ENCODE results near the gene DDN.
A peak's percentile ranks its signal among the peaks of the same experiment; 100 is the strongest.

DNA sequence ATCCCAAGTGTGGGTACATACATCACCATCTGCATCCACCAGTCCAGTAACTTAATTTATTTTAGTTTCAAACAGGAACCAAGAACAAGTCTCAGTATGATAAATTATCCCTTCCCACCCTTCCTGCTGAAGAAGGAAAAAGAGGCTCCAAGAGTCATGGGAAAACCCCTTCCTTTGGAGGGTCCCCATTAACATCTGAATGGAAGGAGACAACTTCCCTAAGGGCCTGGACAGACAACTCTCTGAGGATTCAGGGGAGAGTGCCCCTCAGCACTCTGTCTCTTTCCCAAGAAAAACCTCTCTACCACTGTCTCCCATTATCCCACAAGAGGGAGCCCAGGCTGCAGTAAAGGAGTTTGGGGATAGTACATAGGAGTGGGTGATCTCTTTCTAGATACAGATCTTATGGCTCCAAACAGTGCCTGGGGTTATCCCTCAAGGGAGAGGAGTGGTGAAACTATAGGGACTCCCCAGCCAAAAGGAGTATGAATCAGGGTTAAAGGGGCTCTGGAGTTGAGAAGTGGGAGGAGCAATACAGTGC is 33.8 kb downstream of the DDN start:
- TF ChIP-seq, protein P1, sequence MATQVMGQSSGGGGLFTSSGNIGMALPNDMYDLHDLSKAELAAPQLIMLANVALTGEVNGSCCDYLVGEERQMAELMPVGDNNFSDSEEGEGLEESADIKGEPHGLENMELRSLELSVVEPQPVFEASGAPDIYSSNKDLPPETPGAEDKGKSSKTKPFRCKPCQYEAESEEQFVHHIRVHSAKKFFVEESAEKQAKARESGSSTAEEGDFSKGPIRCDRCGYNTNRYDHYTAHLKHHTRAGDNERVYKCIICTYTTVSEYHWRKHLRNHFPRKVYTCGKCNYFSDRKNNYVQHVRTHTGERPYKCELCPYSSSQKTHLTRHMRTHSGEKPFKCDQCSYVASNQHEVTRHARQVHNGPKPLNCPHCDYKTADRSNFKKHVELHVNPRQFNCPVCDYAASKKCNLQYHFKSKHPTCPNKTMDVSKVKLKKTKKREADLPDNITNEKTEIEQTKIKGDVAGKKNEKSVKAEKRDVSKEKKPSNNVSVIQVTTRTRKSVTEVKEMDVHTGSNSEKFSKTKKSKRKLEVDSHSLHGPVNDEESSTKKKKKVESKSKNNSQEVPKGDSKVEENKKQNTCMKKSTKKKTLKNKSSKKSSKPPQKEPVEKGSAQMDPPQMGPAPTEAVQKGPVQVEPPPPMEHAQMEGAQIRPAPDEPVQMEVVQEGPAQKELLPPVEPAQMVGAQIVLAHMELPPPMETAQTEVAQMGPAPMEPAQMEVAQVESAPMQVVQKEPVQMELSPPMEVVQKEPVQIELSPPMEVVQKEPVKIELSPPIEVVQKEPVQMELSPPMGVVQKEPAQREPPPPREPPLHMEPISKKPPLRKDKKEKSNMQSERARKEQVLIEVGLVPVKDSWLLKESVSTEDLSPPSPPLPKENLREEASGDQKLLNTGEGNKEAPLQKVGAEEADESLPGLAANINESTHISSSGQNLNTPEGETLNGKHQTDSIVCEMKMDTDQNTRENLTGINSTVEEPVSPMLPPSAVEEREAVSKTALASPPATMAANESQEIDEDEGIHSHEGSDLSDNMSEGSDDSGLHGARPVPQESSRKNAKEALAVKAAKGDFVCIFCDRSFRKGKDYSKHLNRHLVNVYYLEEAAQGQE (IDR thresholded peaks at IDR 0.05; ENCODE audit: insufficient read depth in 1 of 2, low read depth in 2 of 2, low read length in 1 of 2): no peak
- TF ChIP-seq POLR2AphosphoS5 (IDR thresholded peaks at IDR 0.05; ENCODE audit: low read depth, low read length): no peak
- TF ChIP-seq, protein P2, sequence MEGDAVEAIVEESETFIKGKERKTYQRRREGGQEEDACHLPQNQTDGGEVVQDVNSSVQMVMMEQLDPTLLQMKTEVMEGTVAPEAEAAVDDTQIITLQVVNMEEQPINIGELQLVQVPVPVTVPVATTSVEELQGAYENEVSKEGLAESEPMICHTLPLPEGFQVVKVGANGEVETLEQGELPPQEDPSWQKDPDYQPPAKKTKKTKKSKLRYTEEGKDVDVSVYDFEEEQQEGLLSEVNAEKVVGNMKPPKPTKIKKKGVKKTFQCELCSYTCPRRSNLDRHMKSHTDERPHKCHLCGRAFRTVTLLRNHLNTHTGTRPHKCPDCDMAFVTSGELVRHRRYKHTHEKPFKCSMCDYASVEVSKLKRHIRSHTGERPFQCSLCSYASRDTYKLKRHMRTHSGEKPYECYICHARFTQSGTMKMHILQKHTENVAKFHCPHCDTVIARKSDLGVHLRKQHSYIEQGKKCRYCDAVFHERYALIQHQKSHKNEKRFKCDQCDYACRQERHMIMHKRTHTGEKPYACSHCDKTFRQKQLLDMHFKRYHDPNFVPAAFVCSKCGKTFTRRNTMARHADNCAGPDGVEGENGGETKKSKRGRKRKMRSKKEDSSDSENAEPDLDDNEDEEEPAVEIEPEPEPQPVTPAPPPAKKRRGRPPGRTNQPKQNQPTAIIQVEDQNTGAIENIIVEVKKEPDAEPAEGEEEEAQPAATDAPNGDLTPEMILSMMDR (IDR thresholded peaks at IDR 0.05): peak; percentile 67

Data from Panc1 (cell line).